Lower leg skin (tissue), 4 donors: ENCODE measurements around the gene JCAD. TPM values are rescaled to one million over a fixed set of nuclear protein-coding genes. Genes with fewer than 3 reads are reported as not detected.
"Not testable (repeated sequence)": the region's sequence is repeated elsewhere in the genome, so short reads cannot be mapped to it uniquely, and the experiment has no call there.

Source experiments
- DNase-seq, 2 donors: peaks; one replicate each; pipeline ENCODE4 v3.0.0-alpha.2; 2019; ENCODE audit warnings: low spot score in 2 of 2
- H3K4me3 ChIP-seq: fragments of 200-600 bp; sonication (generic); 2 replicates; pipeline ENCODE4 v1.5.1; 2017; ENCODE audit warnings: mild to moderate bottlenecking, low read depth; ENCODE audit not compliant: poor library complexity, severe bottlenecking
- POLR2A ChIP-seq, 2 donors: fragments of 450-650 bp; IDR thresholded peaks; one replicate each; pipeline ENCODE4 v1.6.1; 2016 to 2017; ENCODE audit warnings: antibody characterized with exemption in 2 of 2, mild to moderate bottlenecking in 1 of 2, moderate library complexity in 1 of 2
- WGBS, 2 donors: methylation state at CpG; one replicate each; pipeline ENCODE4 v1.1.5; 2018; 5-methylcytosine and 5-hydroxymethylcytosine counted together
- intact Hi-C: fragments of 100-400 bp; cut with DNase I; formaldehyde crosslinking; loops from one replicate; pipeline ENCODE4 v1.15.0; 2023; ENCODE audit warnings: low total_unique reads
- total RNA-seq, 4 donors: library from RNA; depleted of rRNA; stranded (reverse); fragments of >200 nt; gene quantifications; one replicate each; pipeline ENCODE4 v1.1.0, GENCODE V29; 2016
- TF ChIP-seq, protein P1 (sequence below), 3 donors: fragments of 450-650 bp; IDR thresholded peaks; one replicate each; pipeline ENCODE4 v1.5.1; 2016; ENCODE audit warnings: antibody characterized with exemption in 3 of 3, mild to moderate bottlenecking in 3 of 3, moderate library complexity in 2 of 3

Gene JCAD
- total RNA-seq, 4 donors from 2014 or later: 3.8 to 14.7 (median 4.8) TPM

DNA sequence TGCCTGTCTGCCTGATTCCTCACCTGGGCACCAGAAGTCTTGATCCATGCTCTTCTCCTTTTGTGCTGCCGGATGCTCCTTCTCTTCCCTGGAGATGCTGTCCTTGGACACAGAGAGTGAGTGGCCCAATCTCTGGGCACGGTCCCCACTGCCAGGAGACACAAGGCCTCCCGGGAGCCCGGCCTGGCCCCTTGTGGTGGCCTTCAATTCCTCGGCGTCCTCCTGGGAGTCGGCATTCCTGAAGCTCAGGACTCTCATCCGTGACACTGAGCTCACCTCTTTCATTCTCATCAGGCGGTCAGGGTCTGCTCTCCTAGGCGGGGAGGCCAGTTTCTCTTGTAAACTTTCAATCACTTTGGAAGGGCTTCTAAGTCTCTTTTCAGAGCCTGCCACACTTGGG lies 33.3 kb downstream of the JCAD start:
- 94 to 96% methylated on average over 10 of the region's 10 CpGs for WGBS, 2 donors
- TF ChIP-seq, protein P1, sequence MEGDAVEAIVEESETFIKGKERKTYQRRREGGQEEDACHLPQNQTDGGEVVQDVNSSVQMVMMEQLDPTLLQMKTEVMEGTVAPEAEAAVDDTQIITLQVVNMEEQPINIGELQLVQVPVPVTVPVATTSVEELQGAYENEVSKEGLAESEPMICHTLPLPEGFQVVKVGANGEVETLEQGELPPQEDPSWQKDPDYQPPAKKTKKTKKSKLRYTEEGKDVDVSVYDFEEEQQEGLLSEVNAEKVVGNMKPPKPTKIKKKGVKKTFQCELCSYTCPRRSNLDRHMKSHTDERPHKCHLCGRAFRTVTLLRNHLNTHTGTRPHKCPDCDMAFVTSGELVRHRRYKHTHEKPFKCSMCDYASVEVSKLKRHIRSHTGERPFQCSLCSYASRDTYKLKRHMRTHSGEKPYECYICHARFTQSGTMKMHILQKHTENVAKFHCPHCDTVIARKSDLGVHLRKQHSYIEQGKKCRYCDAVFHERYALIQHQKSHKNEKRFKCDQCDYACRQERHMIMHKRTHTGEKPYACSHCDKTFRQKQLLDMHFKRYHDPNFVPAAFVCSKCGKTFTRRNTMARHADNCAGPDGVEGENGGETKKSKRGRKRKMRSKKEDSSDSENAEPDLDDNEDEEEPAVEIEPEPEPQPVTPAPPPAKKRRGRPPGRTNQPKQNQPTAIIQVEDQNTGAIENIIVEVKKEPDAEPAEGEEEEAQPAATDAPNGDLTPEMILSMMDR (IDR thresholded peaks at IDR 0.05): no peak
- TF ChIP-seq POLR2A (IDR thresholded peaks at IDR 0.05): no peak
- no peak overlapping the region for H3K4me3 ChIP-seq
- intact Hi-C loops: no loop called here
- DNase-seq: no peak

DNA sequence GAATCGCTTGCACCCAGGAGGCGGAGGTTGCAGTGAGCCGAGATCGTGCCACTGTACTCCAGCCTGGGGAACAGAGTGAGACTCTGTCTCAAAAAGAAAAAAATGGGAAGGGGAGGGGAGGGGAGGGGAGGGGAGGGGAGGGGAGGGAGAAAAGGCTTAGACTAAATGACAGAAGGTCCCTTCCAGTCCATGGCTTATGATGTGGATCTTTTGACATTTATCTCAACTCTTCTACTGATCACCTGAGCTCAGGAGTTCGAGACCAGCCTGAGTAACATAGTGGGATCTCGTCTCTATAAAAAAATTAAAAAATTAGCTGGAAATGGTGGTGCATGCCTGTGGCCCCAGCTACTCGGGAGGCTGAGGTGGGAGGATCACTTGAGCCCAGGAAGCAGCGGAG lies 34.0 kb downstream of the JCAD start:
- DNase-seq, H3K4me3 ChIP-seq, intact Hi-C loops: not testable (repeated sequence)
- 96 to 98% methylated on average over 8 of the region's 8 CpGs for WGBS, 2 donors

DNA sequence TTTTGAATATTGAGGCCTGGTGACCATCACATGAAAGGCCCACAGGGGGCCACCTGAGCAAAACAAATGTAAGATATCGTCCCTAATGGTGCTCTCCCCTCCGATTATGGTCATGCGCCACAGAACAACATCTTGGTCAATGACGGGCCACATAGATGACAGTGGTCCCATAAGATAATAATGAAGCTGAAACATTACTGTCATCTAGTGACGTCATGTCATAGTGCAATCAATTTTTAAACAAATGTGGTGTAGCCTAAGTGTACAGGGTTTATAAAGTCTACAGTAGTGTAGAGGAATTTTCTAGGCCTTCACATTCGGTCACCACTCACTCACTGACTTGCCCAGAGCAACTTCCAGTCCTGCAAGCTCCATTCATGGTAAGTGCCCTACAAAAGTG lies 36.8 kb downstream of the JCAD start:
- DNase-seq: no peak
- intact Hi-C loops: no loop called here
- H3K4me3 ChIP-seq: no peak overlapping the region
- TF ChIP-seq, protein P1 (IDR thresholded peaks at IDR 0.05): no peak
- TF ChIP-seq POLR2A (IDR thresholded peaks at IDR 0.05): no peak
- WGBS, 2 donors: 88 to 93% methylated on average over 6 of the region's 6 CpGs

DNA sequence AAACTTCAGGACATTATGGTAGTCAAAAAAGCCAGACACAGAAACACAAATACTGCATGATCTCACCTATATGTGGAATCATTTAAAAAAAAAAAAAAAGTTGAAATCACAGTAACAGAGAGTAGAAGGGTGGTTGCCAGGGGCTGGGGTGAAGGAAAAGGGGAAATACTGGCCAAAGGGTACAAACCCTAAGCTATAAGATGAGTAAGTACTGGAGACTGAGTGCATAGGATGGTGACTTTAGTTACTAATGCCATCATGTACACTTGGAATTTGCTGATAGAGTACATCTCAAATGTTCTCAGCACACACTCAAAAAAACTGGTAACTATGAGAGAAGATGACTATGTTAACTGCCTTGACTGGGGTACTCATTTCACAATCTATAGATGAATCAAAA lies 39.9 kb downstream of the JCAD start:
- intact Hi-C loops: no loop called here
- no peak overlapping the region for H3K4me3 ChIP-seq
- TF ChIP-seq POLR2A (IDR thresholded peaks at IDR 0.05): no peak
- TF ChIP-seq, protein P1 (IDR thresholded peaks at IDR 0.05): no peak
- DNase-seq: no peak

DNA sequence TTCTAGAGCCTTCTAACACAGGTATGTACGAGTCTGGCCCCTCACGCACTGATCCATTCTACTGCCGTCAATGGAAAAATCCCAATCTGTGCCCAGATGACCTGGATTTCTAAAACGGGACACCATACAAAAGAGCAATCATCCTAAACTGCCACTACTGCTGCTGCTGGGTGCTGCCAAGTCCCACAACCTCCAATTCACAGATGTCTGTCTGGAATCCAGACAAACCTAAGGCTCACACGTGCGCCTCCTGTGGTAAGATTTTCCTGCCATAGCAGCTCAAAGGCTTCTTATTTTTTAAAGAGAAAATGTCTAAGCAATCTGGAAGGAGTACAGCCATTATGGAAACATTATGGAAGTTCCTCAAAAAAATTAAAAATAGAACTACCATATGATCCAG lies 40.9 kb downstream of the JCAD start:
- intact Hi-C loops: no loop called here
- TF ChIP-seq, protein P1 (IDR thresholded peaks at IDR 0.05): no peak
- TF ChIP-seq POLR2A (IDR thresholded peaks at IDR 0.05): no peak
- H3K4me3 ChIP-seq: no peak overlapping the region
- WGBS, 2 donors: 69 to 77% methylated on average over 6 of the region's 6 CpGs
- no peak for DNase-seq

DNA sequence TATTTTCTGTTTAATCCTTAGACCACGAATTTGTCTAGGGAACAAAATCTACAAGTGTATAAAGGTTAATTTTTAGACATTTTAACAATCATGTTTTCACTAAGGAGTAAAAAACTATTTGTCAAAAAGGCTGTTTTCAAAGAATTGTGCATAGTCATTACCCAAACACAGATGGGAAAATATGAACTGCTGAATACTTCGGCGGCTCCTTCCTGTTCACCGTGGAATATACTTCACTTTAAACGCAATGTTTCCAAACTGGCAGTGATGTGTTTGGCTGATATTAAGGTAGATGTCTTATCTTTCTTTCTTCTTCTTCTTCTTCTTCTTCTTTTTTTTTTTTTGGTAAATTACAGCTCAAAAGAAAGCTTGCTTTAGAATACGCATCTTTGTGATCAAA lies 41.4 kb downstream of the JCAD start:
- no peak for DNase-seq
- no peak overlapping the region for H3K4me3 ChIP-seq
- intact Hi-C loops: no loop called here
- TF ChIP-seq POLR2A (IDR thresholded peaks at IDR 0.05): no peak
- TF ChIP-seq, protein P1 (IDR thresholded peaks at IDR 0.05): no peak
- WGBS, 2 donors: 77 to 78% methylated on average over 6 of the region's 6 CpGs
